HG02970 (cell line): Measurements from ENCODE around the gene FNDC10.

Experiments used
- ATAC-seq: cut with Tn5 transposase; IDR thresholded peaks from one replicate; pipeline ENCODE4 v1.9.1; 2021; ENCODE audit warnings: mild to moderate bottlenecking, moderate library complexity, moderate number of reproducible peaks; ENCODE audit not compliant: unreplicated experiment, low FRiP score

FNDC10 gene

DNA sequence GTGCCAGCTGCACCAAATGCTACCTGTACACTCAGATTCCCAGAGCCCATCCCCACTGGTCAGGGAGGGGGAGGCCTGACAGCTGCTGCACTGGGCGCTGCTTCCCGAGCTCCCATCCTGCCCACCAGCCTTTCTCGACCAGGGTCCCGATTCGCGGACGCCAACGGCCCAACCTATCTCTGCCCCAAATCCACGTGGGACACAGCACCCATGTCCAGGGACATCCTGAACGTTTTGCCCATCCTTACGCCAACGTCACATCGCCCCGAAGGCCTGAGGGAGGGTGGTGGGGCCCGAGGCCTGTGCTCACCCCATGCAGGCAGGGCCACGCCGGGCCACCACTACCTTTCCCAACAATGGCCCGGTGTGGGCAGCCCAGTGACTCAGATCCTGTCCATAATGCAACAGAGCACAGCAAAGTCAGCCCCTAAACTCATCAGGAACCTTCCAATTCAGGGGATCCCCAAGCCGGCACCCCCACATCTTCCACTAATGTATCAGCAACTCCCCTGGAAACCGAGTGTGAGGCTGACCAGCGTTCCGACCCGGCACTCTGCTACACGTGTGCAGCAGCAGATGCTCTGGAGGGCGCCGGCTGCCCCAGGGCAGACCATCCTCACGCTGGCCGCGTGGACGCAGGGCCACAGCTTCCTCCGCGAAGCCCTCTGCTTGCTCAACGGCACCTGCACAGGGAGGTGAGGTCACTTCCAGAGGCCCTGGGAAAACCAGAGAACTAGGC is 48.2 kb downstream of the FNDC10 start:
- ATAC-seq = no peak

DNA sequence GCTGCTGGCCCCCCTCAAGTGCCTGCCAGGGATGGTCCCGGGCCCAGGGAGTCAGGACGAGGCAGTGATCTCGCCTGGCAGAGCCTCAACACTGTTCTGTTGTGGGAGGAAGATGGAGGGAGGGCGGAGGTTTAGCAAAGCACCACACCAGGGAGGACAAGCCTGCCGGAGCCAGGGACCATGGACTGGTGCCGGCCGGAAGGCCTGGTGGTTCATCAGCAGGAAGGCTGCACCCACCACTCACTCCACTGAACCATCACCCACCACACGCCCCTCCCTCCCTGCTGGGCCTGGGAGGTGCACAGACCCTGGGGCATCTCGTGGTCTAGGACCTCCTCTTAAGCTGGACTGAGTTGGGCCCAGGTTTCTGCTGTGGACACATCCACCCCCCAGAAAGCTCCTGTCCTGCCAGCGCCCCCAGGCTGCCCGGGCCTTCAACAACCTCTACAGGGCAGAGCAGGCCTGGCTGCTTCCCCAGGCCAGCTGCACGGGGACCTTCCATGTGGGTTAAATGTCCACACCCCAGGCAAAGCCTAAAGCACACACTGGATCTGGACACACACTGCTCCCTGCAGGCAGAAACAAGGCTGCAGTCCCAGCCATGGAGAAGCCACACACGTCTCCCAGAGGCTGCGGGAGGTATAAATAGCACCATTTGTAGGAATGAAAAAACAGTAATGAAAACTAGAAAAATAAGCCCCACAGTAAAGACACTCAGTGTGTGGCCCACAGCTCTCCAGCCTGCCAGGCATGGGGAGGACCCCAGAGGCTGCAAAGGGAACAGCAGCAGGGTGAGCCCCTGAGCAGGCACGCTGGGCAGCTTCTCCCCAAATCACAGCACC is 49.1 kb downstream of the FNDC10 start:
- ATAC-seq = no peak

DNA sequence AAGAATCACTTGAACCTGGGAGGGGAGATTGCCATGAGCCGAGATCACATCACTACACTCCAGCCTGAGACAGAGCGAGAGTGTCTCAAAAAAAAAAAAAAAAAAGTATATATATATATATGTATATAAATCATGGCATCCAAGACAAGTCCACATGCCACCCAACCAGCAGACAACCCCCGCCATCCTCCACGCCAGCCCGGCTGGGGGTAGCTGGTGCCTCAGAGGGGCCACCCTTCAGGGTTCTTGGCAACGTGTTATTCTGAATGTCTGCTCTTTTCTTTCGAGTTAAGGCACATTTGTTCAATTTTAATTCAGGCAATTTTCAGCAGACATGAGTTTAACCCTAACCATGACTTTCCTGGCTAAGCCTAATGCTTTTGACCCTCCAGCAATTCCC is 49.8 kb downstream of the FNDC10 start:
- no peak for ATAC-seq

GRCh38 chr1:1548591-1548990 is 51.3 kb downstream of the FNDC10 start:
- no peak for ATAC-seq
